Measurements from ENCODE around the gene NUDCD3.

NUDCD3 gene

GRCh38 chr7:44461387-44461786 is 29.1 kb downstream of the NUDCD3 start:
- peak; percentile 71 for ATAC-seq

GRCh38 chr7:44460325-44460724 is 30.1 kb downstream of the NUDCD3 start:
- TF ChIP-seq ZC3H10 (CRISPR knock-in tag; IDR thresholded peaks at IDR 0.05): no peak
- TF ChIP-seq GLIS3 (CRISPR knock-in tag; IDR thresholded peaks at IDR 0.05): no peak
- no peak for TF ChIP-seq OSR1 (CRISPR knock-in tag; IDR thresholded peaks at IDR 0.05)
- TF ChIP-seq ISL1 (CRISPR knock-in tag; IDR thresholded peaks at IDR 0.05): no peak
- TF ChIP-seq TOX (CRISPR knock-in tag; IDR thresholded peaks at IDR 0.05; ENCODE audit: borderline replicate concordance): no peak
- no peak for TF ChIP-seq ZNF70 (CRISPR knock-in tag; IDR thresholded peaks at IDR 0.05)
- TF ChIP-seq ZFP30 (CRISPR knock-in tag; IDR thresholded peaks at IDR 0.05): no peak
- no peak for TF ChIP-seq ARNTL (CRISPR knock-in tag; IDR thresholded peaks at IDR 0.05; ENCODE audit: borderline replicate concordance, low read depth)
- no peak for TF ChIP-seq TCF4 (CRISPR knock-in tag; IDR thresholded peaks at IDR 0.05; ENCODE audit: borderline replicate concordance)
- TF ChIP-seq ZFP3 (CRISPR knock-in tag; IDR thresholded peaks at IDR 0.05): no peak
- no peak for TF ChIP-seq PATZ1 (CRISPR knock-in tag; IDR thresholded peaks at IDR 0.05; ENCODE audit: borderline replicate concordance)
- TF ChIP-seq ZNF565 (CRISPR knock-in tag; conservative IDR thresholded peaks at IDR 0.05; ENCODE audit: low read depth): no peak
- TF ChIP-seq BACH2 (CRISPR knock-in tag; IDR thresholded peaks at IDR 0.05; ENCODE audit: borderline replicate concordance): no peak
- TF ChIP-seq SNAI2 (CRISPR knock-in tag; IDR thresholded peaks at IDR 0.05): no peak
- no peak for TF ChIP-seq CSDC2 (CRISPR knock-in tag; IDR thresholded peaks at IDR 0.05)
- no peak for TF ChIP-seq ZNF8 (CRISPR knock-in tag; IDR thresholded peaks at IDR 0.05)
- TF ChIP-seq PPARA (CRISPR knock-in tag; IDR thresholded peaks at IDR 0.05; ENCODE audit: borderline replicate concordance): no peak
- no peak for ATAC-seq

More at GRCh38 chr7:44461387-44461786, 29.1 kb downstream of the NUDCD3 start:
- TF ChIP-seq PPARA (CRISPR knock-in tag; IDR thresholded peaks at IDR 0.05; ENCODE audit: borderline replicate concordance) (no peak), SNAI2 (CRISPR knock-in tag; IDR thresholded peaks at IDR 0.05) (no peak), GLIS3 (CRISPR knock-in tag; IDR thresholded peaks at IDR 0.05) (no peak), CREB5 (CRISPR knock-in tag; IDR thresholded peaks at IDR 0.05; ENCODE audit: low read depth) (no peak)

GRCh38 chr7:44455155-44455554 is 35.3 kb downstream of the NUDCD3 start:
- TF ChIP-seq BACH2 (CRISPR knock-in tag; IDR thresholded peaks at IDR 0.05; ENCODE audit: borderline replicate concordance): no peak
- TF ChIP-seq CREB5 (CRISPR knock-in tag; IDR thresholded peaks at IDR 0.05; ENCODE audit: low read depth): no peak
- no peak for TF ChIP-seq CSRNP3 (CRISPR knock-in tag; IDR thresholded peaks at IDR 0.05)
- TF ChIP-seq SNAI2 (CRISPR knock-in tag; IDR thresholded peaks at IDR 0.05): no peak
- TF ChIP-seq TCF4 (CRISPR knock-in tag; IDR thresholded peaks at IDR 0.05; ENCODE audit: borderline replicate concordance): no peak
- TF ChIP-seq OSR1 (CRISPR knock-in tag; IDR thresholded peaks at IDR 0.05): no peak
- TF ChIP-seq RARB (CRISPR knock-in tag; IDR thresholded peaks at IDR 0.05): no peak
- TF ChIP-seq ISL1 (CRISPR knock-in tag; IDR thresholded peaks at IDR 0.05): no peak
- TF ChIP-seq TOX (CRISPR knock-in tag; IDR thresholded peaks at IDR 0.05; ENCODE audit: borderline replicate concordance): no peak
- TF ChIP-seq TSHZ2 (CRISPR knock-in tag; IDR thresholded peaks at IDR 0.05): no peak
- no peak for TF ChIP-seq ARNTL (CRISPR knock-in tag; IDR thresholded peaks at IDR 0.05; ENCODE audit: borderline replicate concordance, low read depth)
- no peak for TF ChIP-seq ZC3H10 (CRISPR knock-in tag; IDR thresholded peaks at IDR 0.05)
- TF ChIP-seq ESRRG (CRISPR knock-in tag; IDR thresholded peaks at IDR 0.05): no peak
- no peak for TF ChIP-seq GLIS3 (CRISPR knock-in tag; IDR thresholded peaks at IDR 0.05)
- TF ChIP-seq ZNF8 (CRISPR knock-in tag; IDR thresholded peaks at IDR 0.05): no peak
- TF ChIP-seq ZFP30 (CRISPR knock-in tag; IDR thresholded peaks at IDR 0.05): no peak
- TF ChIP-seq POU6F1 (CRISPR knock-in tag; IDR thresholded peaks at IDR 0.05; ENCODE audit: borderline replicate concordance, low read depth): no peak
- TF ChIP-seq PPARA (CRISPR knock-in tag; IDR thresholded peaks at IDR 0.05; ENCODE audit: borderline replicate concordance): no peak
- no peak for TF ChIP-seq ZFP3 (CRISPR knock-in tag; IDR thresholded peaks at IDR 0.05)
- ATAC-seq: no peak

Data from SK-N-SH treated with all-trans-retinoic acid at 6 μM for 48 hours (cell line).